Loucy (cell line): ENCODE results near the gene RTCB.

ENCODE experiments used
- EZH2phosphoT487 ChIP-seq: fragments of 200-600 bp; IDR thresholded peaks from 2 replicates; pipeline ENCODE4 v1.6.1; 2018; ENCODE audit warnings: antibody characterized with exemption, mild to moderate bottlenecking, moderate library complexity, borderline replicate concordance
- TF ChIP-seq, protein P1 (sequence below): fragments of 200-600 bp; sonication (generic); conservative IDR thresholded peaks from 2 replicates; pipeline ENCODE4 v1.5.1; 2014; ENCODE audit warnings: mild to moderate bottlenecking, antibody characterized with exemption, low read length

DNA sequence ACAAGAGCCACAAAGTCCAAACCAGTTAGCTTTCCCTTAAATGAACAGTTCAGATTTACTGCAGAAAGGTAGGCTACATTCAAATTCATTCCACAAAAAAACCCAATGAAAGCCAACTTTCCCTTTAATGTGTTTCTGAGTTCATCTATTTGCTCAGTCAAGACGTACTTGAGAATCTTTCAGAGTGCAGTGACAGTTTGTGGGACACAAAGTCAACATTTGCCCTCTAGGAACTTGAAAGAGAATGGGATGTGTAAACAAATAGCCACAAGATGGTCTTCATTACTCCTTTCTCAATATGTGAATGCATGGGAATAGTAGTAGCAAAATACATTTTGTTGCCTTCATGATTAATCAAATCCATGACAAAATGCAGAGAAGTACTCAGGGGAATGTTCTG is 15.8 kb downstream of the RTCB start:
- TF ChIP-seq, protein P1, sequence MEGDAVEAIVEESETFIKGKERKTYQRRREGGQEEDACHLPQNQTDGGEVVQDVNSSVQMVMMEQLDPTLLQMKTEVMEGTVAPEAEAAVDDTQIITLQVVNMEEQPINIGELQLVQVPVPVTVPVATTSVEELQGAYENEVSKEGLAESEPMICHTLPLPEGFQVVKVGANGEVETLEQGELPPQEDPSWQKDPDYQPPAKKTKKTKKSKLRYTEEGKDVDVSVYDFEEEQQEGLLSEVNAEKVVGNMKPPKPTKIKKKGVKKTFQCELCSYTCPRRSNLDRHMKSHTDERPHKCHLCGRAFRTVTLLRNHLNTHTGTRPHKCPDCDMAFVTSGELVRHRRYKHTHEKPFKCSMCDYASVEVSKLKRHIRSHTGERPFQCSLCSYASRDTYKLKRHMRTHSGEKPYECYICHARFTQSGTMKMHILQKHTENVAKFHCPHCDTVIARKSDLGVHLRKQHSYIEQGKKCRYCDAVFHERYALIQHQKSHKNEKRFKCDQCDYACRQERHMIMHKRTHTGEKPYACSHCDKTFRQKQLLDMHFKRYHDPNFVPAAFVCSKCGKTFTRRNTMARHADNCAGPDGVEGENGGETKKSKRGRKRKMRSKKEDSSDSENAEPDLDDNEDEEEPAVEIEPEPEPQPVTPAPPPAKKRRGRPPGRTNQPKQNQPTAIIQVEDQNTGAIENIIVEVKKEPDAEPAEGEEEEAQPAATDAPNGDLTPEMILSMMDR: no peak
- TF ChIP-seq EZH2phosphoT487: no peak
